GM10266 (cell line): ENCODE measurements around the gene TSPAN18.

Experiments used
- DNase-seq: peaks from one replicate; pipeline ENCODE4 v3.0.0; 2012; ENCODE audit errors: extremely low spot score
- CTCF ChIP-seq: IDR thresholded peaks from 2 replicates; pipeline ENCODE4 v1.5.1; 2012; ENCODE audit warnings: mild to moderate bottlenecking, low read depth; ENCODE audit not compliant: control insufficient read depth, insufficient read depth; ENCODE audit errors: missing control alignments

Gene TSPAN18

GRCh38 chr11:44979543-44980399 lies 253.0 kb downstream of the TSPAN18 start:
- TF ChIP-seq CTCF = no peak
- no peak for DNase-seq

DNA sequence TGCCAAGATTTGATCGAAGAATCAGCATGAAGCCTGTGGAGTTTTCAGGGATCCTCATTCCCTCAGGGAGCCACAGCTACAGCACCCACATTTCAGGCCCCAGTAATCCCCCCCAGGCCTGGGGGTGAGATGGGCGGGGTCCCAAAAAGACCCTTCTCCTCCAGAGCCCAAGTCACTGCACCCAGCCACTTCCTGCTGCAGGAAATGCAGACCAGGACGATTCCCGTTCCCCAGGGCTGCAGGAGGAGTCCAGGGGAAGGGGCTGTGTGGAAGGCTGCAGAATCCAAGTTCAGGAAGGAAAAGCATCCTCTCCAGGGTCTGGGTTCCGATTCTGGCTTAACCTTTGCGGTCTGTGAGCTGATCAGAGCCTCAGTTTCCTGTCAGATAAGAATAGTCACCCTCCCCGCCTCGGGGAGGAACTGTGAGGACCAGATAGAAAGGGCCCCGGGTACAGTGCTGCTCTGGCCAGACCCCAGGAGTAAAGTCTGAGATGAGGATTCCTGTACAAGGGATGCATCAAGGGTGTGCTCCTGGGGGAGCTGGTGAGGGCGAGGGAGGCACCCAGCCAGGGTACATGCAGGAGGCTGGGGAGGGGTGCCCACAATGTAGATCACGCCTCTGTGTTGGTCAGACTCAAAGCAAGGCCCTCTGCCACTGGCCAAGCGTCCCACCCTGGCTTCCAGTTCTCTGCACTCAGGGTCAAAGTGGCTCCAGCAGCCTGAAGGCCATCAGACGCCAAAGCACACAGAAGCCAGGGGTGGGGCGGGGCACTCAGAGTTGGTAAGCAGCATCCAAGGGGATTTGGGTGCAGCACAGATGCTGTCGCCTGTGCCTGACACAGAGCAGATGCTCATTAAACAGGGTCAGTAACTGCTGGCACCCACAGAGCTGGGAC lies 254.0 kb downstream of the TSPAN18 start:
- no peak for TF ChIP-seq CTCF
- no peak for DNase-seq
